Esophagus muscularis mucosa (tissue), 4 donors: ENCODE measurements around the gene IZUMO4. TPM values are rescaled to one million over a fixed set of nuclear protein-coding genes. Genes with fewer than 3 reads are reported as not detected.

ENCODE experiments used
- DNase-seq: peaks from one replicate; pipeline ENCODE4 v3.0.0-alpha.2; 2017; ENCODE audit errors: extremely low spot score
- H3K27ac ChIP-seq, 4 donors: fragments of 200-600 bp; sonication (generic); replicated peaks in 1 of 4; 1 replicate in 3 of 4; 2 replicates in 1 of 4; pipeline ENCODE4 v1.5.1; 2016 to 2019; ENCODE audit warnings: mild to moderate bottlenecking in 1 of 4
- H3K27me3 ChIP-seq, 4 donors: fragments of 200-600 bp; sonication (generic); one replicate each; pipeline versions ENCODE4 v1.5.1 to v1.6.0; 2016 to 2019
- H3K36me3 ChIP-seq, 4 donors: fragments of 200-600 bp; sonication (generic); one replicate each; pipeline ENCODE4 v1.5.1; 2016 to 2019
- H3K4me1 ChIP-seq, 4 donors: fragments of 200-600 bp; sonication (generic); one replicate each; pipeline ENCODE4 v1.5.1; 2016 to 2019
- H3K4me3 ChIP-seq, 4 donors: fragments of 200-600 bp; sonication (generic); 1 replicate in 2 of 4; 2 replicates in 2 of 4; pipeline ENCODE4 v1.5.1; 2016 to 2019; ENCODE audit warnings: mild to moderate bottlenecking in 4 of 4, moderate library complexity in 1 of 4
- H3K9me3 ChIP-seq, 4 donors: fragments of 200-600 bp; sonication (generic); 1 replicate in 3 of 4; 2 replicates in 1 of 4; pipeline ENCODE4 v1.5.1; 2016 to 2019
- CTCF ChIP-seq, 3 experiments: fragments of 200-600 bp in 2 of 3; fragments of 450-650 bp in 1 of 3; sonication (generic) in 2 of 3; IDR thresholded peaks; one replicate each; pipeline ENCODE4 v1.5.1; 2017 to 2019; ENCODE audit warnings: antibody characterized with exemption in 3 of 3, mild to moderate bottlenecking in 2 of 3, moderate library complexity in 1 of 3
- EP300 ChIP-seq: sonication (generic); formaldehyde crosslinking; IDR thresholded peaks from one replicate; pipeline ENCODE4 v1.6.1; 2017; ENCODE audit warnings: antibody characterized with exemption
- POLR2A ChIP-seq: fragments of 450-650 bp; IDR thresholded peaks from one replicate; pipeline ENCODE4 v1.6.1; 2017; ENCODE audit warnings: antibody characterized with exemption, moderate library complexity, mild to moderate bottlenecking, low read depth
- POLR2AphosphoS5 ChIP-seq, 2 donors: sonication (generic); formaldehyde crosslinking; IDR thresholded peaks; one replicate each; pipeline ENCODE4 v1.6.1; 2017; ENCODE audit warnings: antibody characterized with exemption in 2 of 2
- WGBS: methylation state at CpG from one replicate; pipeline ENCODE4 v1.1.5; 2018; 5-methylcytosine and 5-hydroxymethylcytosine counted together
- intact Hi-C: fragments of 100-400 bp; cut with DNase I; formaldehyde crosslinking; loops from one replicate; pipeline ENCODE4 v1.15.1; 2023
- total RNA-seq, 4 donors: library from RNA; depleted of rRNA; stranded (reverse); fragments of >200 nt; gene quantifications; one replicate each; pipeline versions ENCODE4 v1.1.0 to v1.2.1, GENCODE V29; 2016

IZUMO4 gene
- total RNA-seq, 4 donors from 2014 or later: 1.9 to 6.0 (median 3.9) TPM

GRCh38 chr19:2048959-2049740, 47.6 kb upstream of the IZUMO4 start:
- no peak for TF ChIP-seq EP300
- no peak for TF ChIP-seq POLR2AphosphoS5 (IDR thresholded peaks at IDR 0.05)
- no peak for TF ChIP-seq CTCF (IDR thresholded peaks at IDR 0.05)
- TF ChIP-seq POLR2A: no peak
- Histone ChIP-seq H3K4me3 (peak overlapping the region; percentile 87 to 100 (median 97)), H3K4me1 (peaks cover 71 to 88% (median 83%) of the 10 kb centered on the region in 4 donors), H3K27me3 (no peaks in the 10 kb centered on the region), H3K27ac (peak overlapping the region; percentile 99 to 100 (median 100)), H3K9me3 (no peaks in the 10 kb centered on the region), H3K36me3 (peaks cover 14 to 50% (median 39%) of the 10 kb centered on the region in 4 donors)
- intact Hi-C loops: no loop called here
- DNase-seq: no peak
- WGBS: 46% methylated on average over 22 of the region's 27 CpGs

- intact Hi-C loops: no loop called here
- peaks cover 71 to 88% (median 83%) of the 10 kb centered on the region in 4 donors for H3K4me1 ChIP-seq
Measured at GRCh38 chr19:2049741-2050348, 46.9 kb upstream of the IZUMO4 start.

GRCh38 chr19:2050349-2050990, 46.2 kb upstream of the IZUMO4 start:
- intact Hi-C loops: no loop called here
- peak overlapping the region; percentile 99 to 100 (median 100) for H3K27ac ChIP-seq
- no peak for DNase-seq
- peaks cover 68 to 88% (median 83%) of the 10 kb centered on the region in 4 donors for H3K4me1 ChIP-seq
- 0% methylated on average over 3 of the region's 49 CpGs for WGBS
- no peaks in the 10 kb centered on the region for H3K27me3 ChIP-seq
- TF ChIP-seq CTCF (IDR thresholded peaks at IDR 0.05) (no peak), EP300 (no peak)
- no peaks in the 10 kb centered on the region for H3K9me3 ChIP-seq
- H3K36me3 ChIP-seq: peaks cover 9 to 37% (median 25%) of the 10 kb centered on the region in 4 donors
- peak overlapping the region; percentile 87 to 100 (median 97) for H3K4me3 ChIP-seq

More at GRCh38 chr19:2049741-2050348, 46.9 kb upstream of the IZUMO4 start:
- WGBS: 0% methylated on average over 15 of the region's 16 CpGs
- peak overlapping the region; percentile 99 to 100 (median 100) for H3K27ac ChIP-seq
- DNase-seq: no peak
- H3K36me3 ChIP-seq: peaks cover 14 to 44% (median 32%) of the 10 kb centered on the region in 4 donors
- H3K27me3 ChIP-seq: no peaks in the 10 kb centered on the region
- H3K4me3 ChIP-seq: peak overlapping the region; percentile 87 to 100 (median 97)
- no peak for TF ChIP-seq CTCF (IDR thresholded peaks at IDR 0.05)
- TF ChIP-seq EP300: no peak
- TF ChIP-seq POLR2A: peak; percentile 72
- TF ChIP-seq POLR2AphosphoS5 (IDR thresholded peaks at IDR 0.05): peak; percentile 84 to 93
- no peaks in the 10 kb centered on the region for H3K9me3 ChIP-seq

- H3K27me3 ChIP-seq: no peaks in the 10 kb centered on the region
- WGBS: 26% methylated on average over 5 of the region's 93 CpGs
- peak within 1 kb of the TSS; percentile 99 to 100 (median 100) for H3K27ac ChIP-seq
- H3K9me3 ChIP-seq: no peaks in the 10 kb centered on the region
- TF ChIP-seq POLR2AphosphoS5 (IDR thresholded peaks at IDR 0.05) (peak; percentile 98 to 99), EP300 (no peak), CTCF (IDR thresholded peaks at IDR 0.05) (peak; percentile 55 to 88 (median 57)), POLR2A (peak; percentile 70)
- intact Hi-C loops: no loop called here
- peak; percentile 96 for DNase-seq
- H3K36me3 ChIP-seq: peaks cover 2 to 30% (median 18%) of the 10 kb centered on the region in 4 donors
- H3K4me3 ChIP-seq: peak within 1 kb of the TSS; percentile 87 to 100 (median 97)
- H3K4me1 ChIP-seq: peaks cover 68 to 88% (median 83%) of the 10 kb centered on the region in 4 donors
Measured at GRCh38 chr19:2050991-2051772, 45.5 kb upstream of the IZUMO4 start, which contains the start of gene MKNK2. MKNK2 (minus strand) TSS chr19:2051244; CDS start chr19:2050851, 393 bp downstream.
